ENCODE measurements around the gene PBX3.

GRCh38 chr9:125754096-125754495, 6.9 kb downstream of the PBX3 start:
- no peak for TF ChIP-seq EP300 (IDR thresholded peaks at IDR 0.05; ENCODE audit: borderline replicate concordance in 1 of 2, control insufficient read depth in 1 of 2, low read depth in 2 of 2, low read length in 2 of 2)
- TF ChIP-seq TBL1XR1 (IDR thresholded peaks at IDR 0.05; ENCODE audit: low read depth, low read length): no peak
- TF ChIP-seq POLR2A (IDR thresholded peaks at IDR 0.05; ENCODE audit: low read depth, low read length): no peak
- no peak for TF ChIP-seq CREM (IDR thresholded peaks at IDR 0.05; ENCODE audit: low read depth)
- no peak for TF ChIP-seq CEBPB (IDR thresholded peaks at IDR 0.05; ENCODE audit: borderline replicate concordance in 1 of 2, low read depth in 2 of 2, low read length in 2 of 2)
- TF ChIP-seq TAF1 (IDR thresholded peaks at IDR 0.05; ENCODE audit: borderline replicate concordance, low read depth, low read length): no peak
